Stimulated activated naive CD4-positive, alpha-beta T cell treated with Interleukin-2 at 50 U/mL for 16 hours (primary cell): Measurements from ENCODE around the gene FCN3.
A peak's percentile ranks its signal among the peaks of the same experiment; 100 is the strongest.
"Not testable (repeated sequence)": the region's sequence is repeated elsewhere in the genome, so short reads cannot be mapped to it uniquely, and the experiment has no call there.

Experiments used
- DNase-seq: peaks from one replicate; lab custom pipeline; 2025; lab: John Stamatoyannopoulos, UW

Gene FCN3

DNA sequence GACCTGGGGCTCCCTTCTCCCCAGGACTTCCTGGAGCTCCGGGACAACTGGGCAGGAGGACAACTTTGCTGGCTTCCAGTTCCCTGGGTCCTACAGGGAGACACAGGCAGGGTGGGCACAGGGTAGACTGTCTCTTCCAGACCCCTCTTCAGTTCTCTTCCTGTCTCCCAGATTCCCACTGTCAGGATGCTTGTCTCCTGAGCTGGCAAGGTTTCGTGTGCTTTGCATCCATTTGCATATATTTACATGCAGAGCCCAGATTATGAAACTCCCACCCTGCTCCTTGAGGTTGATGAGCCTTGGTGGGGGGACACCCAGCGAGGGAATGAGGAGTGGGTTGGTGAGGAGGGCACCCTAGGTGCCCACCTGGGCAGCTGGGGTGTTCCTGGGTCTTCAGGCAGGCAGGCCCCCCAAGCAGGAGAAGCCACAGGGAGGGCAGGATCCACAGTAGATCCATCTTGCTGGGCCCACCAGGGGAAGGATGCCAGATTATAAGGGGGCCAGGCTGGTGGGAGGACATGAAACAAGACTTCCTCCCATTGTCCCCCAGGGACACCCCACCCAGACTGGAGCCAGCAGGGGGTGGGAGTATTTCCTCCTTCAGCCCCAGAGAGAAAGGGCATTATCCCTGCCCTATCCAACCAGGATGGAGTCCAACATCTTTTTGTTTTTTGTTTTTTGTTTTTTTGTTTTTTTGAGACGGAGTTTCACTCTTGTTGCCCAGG, at the start of gene FCN3:
FCN3 (minus strand) TSS at position 463 of the 725 bp plus-strand sequence; CDS start at position 457, 6 bp downstream.
- DNase-seq = no peak

DNA sequence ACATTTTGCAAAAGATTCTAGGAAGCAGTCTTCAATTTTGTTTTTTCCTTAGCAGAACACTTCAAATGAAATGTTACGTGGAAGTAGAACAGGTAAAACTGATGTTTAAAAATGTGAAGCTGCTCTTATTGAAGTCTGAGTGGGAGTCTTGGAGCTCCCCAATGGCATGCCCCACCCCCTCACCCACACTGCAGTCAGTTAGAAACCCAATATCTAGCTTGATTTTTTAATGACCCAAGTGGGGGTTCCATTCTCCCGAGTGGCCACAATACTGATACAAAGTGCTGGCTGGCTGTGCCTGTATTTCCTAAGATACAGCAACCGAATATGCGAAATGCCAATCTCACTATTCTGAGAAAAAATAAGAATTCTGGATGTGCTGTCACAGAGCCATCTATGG, 49.1 kb upstream of the FCN3 start:
- no peak for DNase-seq

- peak; percentile 72 for DNase-seq
Observed at GRCh38 chr1:27418326-27419185, 43.9 kb upstream of the FCN3 start.

DNA sequence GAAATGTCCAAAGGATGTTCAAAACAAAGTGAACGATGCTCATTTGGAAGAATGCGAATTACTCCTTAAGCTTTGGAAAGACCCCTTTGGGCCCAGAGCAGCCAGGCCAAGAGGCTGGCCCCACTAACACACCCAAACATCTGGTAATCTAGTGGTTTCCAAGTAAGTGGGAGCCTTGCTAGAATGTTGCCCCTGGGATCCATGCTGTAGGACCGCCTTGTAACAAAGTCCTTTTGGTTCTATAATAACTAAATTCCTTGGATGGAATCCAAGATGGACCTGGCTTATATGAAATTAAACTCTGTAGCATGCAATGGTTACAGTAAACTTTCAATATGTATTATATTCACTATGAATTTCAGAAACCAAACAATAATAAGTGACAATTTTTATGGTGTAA, 43.1 kb upstream of the FCN3 start:
- no peak for DNase-seq

DNA sequence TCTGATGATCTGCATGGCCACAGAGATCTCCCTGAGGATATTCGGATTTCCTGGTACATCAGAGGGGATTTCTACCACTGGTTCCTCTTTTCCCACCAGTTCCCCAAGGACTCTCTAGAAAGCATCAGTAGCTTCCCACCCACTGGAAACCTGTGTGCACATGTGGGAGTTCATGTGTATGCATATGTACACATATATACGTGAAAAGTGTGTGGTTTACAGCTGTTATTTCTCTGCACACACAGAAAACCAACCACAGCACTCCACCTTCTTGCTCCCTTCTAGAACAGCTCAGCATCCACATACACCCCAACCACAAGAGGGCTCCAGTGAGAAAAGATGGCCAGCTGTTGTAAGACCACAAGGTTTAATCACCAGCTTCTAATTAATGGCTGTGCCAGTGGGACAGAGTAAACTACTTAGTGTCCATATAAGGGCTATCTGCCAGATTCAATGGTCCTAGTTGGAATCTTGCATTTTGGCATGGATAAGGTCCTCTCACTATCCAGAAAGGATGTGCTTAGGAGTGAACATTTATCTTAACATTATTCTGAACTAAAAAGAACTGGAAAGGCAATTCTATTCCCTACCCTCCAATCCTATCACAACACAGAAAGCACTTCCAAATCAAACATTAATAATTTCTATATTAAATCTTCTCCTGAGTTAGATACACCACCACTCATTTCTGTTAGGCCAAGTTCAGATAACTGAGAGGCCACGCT, 41.9 kb upstream of the FCN3 start:
- peak; percentile 39 for DNase-seq

GRCh38 chr1:27414091-27414490, 39.5 kb upstream of the FCN3 start:
- no peak for DNase-seq

GRCh38 chr1:27413004-27413403, 38.4 kb upstream of the FCN3 start:
- DNase-seq = no peak

DNA sequence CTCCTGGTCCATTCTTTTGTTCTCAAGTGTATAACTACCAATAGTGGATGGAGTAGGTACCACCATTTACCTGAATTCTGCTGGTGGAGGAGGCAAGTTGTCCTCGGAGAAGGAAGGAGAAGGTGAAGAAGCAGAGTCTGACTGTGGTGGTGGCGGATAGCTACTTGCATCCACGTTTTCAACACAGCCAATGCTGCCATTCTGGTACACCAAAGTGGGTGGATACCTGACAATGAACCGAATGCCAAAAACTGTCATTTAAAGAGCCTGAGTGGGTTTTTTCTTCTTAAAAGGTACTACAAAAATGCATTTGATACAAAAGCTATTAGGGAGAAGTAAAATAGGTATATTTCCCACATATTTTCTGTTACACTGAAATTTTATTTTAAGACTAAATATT, 37.9 kb upstream of the FCN3 start:
- no peak for DNase-seq

- DNase-seq = no peak
Observed at GRCh38 chr1:27410709-27411108, 36.1 kb upstream of the FCN3 start.

- DNase-seq = no peak
Observed at GRCh38 chr1:27409669-27410068, 35.0 kb upstream of the FCN3 start.

DNA sequence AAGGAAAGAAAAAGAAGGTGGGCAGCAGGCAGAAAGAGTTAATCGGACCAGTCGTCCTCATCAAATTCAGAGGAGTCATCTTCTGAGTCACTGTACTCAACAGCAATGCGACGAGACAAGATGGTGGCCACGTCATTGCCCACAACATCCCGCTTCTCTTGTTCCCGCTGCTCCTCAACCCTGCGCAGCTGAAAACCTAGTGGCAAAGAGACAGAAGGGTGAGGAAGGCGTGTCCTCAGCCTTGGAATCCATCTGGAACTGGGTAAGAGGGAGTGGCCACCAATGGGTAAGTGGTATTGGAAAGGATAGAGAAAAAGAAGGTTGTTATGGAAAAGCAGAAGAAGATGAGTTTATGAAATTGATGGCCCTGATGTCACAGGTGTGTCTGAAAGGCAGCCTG, 33.5 kb upstream of the FCN3 start:
- no peak for DNase-seq

DNA sequence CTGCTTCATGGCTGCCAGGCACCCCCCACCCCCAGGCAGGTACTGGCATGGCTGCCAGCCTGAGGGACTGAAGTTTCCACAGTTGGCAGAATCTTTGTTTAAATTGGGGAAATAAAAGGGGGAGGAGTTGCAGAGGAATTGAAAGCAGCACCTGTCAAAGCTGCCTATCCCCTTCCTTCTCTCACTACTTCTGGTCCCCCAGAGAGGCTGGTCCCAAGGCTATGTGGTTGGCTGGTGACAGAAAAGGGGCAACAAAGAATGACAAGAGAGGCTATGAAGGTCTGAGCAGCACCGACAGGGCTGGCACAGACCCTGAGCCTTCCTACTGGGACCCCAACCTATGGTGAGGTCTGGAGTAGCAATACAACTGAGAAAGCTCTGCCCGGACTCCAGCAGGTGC, 32.2 kb upstream of the FCN3 start:
- not testable (repeated sequence) for DNase-seq

- DNase-seq = no peak
Observed at GRCh38 chr1:27406362-27406680, 31.7 kb upstream of the FCN3 start.

DNA sequence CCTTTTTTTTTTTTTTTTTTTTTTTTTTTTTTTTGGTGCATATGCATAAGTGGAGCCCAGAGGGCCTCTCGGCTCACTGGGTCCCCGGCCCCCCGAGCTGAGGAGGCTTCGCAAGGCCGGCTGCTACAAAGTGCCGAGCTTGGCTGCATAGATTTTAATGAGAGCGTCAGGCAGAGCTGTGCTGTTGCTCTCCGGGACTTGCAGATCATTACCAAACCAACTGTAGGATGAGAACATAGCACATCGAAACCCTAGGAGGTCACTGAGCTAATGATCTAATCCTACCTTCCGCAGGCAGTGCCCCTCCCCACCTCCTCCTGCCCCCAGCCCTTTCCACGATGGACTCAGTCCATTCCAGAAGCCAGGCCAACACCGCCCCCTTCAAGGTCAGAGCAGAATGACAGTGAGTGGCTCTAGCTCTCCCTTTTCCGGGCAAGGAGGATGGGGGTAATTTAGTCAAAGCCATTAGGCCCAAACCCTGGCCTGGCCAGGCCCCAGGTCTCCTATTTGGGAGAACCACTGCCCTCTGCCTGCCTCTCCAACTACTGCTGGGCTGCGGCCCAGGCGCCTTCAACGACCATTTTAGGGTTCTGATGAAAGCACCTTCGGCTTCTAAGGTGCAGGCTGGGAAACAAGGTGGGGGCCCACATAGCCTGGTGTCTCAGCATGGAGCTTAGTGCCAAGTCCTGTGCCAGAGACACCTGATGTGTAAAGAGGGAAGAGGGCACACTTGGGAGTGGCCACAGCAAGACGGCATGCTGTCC, 31.2 kb upstream of the FCN3 start:
- not testable (repeated sequence) for DNase-seq

DNA sequence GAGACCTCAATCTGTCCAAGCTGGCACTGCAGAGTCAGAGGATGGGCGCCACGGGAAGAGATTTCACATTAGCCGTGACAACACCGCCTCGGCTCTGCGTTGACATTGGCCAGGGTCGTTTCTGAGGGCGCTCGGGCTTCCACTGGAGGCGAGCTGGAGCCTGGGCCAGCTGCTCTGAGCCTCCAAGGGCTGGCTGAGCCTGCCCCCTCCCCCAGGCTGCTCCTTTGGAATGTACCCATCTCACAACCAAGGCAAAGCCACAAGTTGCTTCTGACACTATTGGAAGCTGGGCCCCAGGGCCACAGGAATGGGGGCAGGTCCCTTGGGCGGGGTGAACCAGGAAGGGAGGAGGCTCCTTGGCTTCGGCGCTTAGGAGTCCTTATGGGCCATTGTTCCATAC, 30.4 kb upstream of the FCN3 start:
- DNase-seq = no peak

DNA sequence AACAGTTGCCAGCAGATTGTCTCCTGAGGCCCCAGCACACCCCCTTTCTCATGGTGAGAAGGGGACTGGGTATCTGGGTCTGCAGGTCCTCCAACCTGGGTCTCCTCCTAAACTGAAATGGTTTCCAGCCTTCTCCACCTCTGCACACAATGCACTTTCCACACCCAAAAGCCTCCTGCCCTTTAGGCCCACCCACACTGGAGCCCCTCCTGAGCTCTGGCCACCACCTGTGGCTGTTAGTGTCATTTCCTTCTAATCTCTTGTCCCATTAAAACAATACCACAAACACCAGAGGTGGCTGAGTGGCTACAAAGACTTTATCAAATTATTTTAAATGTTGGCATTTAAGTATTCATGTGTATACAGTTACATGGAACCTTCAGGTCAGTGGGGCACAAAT, 29.3 kb upstream of the FCN3 start:
- no peak for DNase-seq

GRCh38 chr1:27403065-27403726, 28.6 kb upstream of the FCN3 start:
- DNase-seq = no peak

DNA sequence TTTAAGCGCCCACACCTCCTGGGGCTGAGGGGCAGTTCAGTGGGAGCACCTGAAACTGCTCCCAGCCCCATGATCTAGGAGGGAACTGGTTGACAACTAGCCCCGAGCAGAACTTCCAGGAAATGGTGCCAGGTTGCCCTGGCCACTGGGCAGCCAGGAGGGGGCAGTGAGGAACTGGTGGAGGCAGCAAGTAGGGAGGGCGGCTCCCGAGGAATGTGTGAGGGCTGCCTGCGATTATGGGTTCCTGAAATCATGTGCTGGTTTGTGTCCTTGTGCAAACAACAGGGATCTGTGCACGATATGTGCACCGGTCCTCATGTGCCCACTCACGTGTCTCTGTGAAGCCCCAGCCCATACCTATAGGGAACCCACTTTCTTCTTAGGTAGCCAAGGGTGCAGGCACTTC, 27.7 kb upstream of the FCN3 start:
- DNase-seq = no peak

DNA sequence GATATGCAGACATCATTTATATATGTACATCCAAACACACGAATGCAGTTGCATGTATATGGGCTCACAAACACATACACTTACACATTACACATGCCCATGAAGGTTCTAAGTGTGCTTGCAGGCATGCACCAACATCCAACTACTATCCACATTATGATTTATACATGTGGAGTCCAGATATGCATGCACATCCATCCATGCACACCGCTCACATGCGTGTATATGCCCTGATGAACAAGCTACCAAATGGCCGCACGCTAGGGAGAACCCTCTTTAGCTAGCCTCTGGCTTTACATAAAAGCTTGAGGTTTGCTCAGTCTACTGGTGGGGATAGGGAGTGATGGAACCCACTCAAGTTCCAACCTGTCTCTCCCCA, 26.3 kb upstream of the FCN3 start:
- no peak for DNase-seq

- no peak for DNase-seq
Observed at GRCh38 chr1:27400082-27400962, 25.7 kb upstream of the FCN3 start.
